ENCODE measurements around the gene CTNNBIP1. TPM values are rescaled to one million over a fixed set of nuclear protein-coding genes. Genes with fewer than 3 reads are reported as not detected.

CTNNBIP1 gene
- polyA plus RNA-seq, 1 donor from 2014 or later: 69.3 TPM

DNA sequence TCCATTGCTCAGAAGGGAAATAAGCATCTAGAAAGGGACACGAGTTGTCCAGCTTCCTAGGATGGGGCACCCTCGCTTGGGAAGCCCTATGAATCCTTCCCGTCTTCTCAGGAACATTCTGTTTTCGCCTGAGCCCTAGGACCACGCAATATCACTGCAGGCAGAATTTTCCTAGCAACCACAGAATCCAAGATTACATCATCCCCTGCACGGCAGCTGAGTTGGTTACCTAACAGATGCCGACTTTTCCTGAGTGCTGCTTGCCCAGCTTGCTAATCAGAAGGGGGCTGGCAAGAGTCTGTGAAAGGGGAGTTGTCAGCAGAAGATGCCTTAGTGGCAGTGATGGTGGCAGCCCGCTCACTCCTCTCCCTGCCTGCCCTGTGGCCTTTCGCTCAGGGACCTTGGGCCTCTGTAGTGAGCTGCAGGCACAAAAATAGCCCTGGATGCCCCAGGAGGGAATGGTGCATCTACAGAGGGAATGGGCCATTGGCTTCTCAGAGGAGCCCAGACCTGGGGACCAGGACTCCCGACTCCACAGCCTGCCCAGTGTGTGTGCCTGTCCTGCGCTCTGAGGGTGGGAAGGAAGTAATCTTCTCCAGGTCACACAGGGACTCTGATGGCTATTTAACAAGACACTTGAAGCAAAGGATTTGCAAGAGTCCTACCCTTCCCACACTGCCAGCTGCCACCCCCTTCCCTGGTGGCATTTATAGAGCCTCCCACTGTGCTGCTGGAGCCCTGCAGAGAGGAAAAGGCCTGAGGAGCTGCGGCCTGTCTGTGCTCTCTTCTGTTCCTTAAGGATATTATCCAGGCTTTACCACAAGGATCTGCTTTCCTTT lies 57.4 kb downstream of the CTNNBIP1 start:
- Histone ChIP-seq H4K20me1 (ENCODE audit: insufficient read depth) (no peaks in the 10 kb centered on the region), H3F3A (ENCODE audit: insufficient read depth, low read length, poor library complexity, severe bottlenecking) (no peaks in the 10 kb centered on the region), H3K9ac (ENCODE audit: low read length) (no peak overlapping the region), H3K27me3 (ENCODE audit: insufficient read depth, low read depth, low read length) (no peaks in the 10 kb centered on the region), H3K4me3 (ENCODE audit: low read length) (no peak overlapping the region), H3K9me3 (ENCODE audit: low read length) (no peaks in the 10 kb centered on the region), H3K4me2 (ENCODE audit: low read length) (no peak overlapping the region), H3K36me3 (ENCODE audit: insufficient read depth, low read length) (no peaks in the 10 kb centered on the region), H3K79me2 (replicated peaks; ENCODE audit: insufficient read depth, low read length) (no peaks in the 10 kb centered on the region), H3K9me2 (ENCODE audit: insufficient read depth, low read length) (no peaks in the 10 kb centered on the region), H2AFZ (ENCODE audit: low read depth, low read length) (no peak overlapping the region), H3K27ac (ENCODE audit: low read length) (no peak overlapping the region)
- TF ChIP-seq EZH2 (IDR thresholded peaks at IDR 0.05; ENCODE audit: borderline replicate concordance, insufficient read depth, low read length, poor library complexity, severe bottlenecking): no peak

DNA sequence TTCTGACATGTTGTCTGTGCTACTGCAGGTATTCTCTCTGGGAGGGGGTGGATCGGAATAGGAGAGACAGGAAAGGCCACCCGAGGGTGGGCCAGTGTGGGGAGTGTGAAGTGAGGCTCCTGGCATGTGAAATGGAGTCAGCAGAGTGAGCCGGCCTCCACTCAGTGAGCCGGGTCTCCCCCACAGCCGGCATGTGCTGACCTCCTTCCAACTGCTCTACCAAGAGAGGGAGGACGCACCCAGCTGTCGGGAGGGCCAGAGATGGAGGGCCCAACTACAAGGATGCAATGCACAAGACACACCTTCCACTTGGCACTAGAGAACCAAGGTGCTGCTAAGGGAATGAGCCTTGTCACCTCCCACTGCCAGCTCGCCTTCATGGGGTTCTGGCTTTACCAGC lies 58.1 kb downstream of the CTNNBIP1 start:
- Histone ChIP-seq H3K9me3 (ENCODE audit: low read length) (no peaks in the 10 kb centered on the region), H3K79me2 (replicated peaks; ENCODE audit: insufficient read depth, low read length) (no peaks in the 10 kb centered on the region), H3K27me3 (ENCODE audit: insufficient read depth, low read depth, low read length) (no peaks in the 10 kb centered on the region), H3K9ac (ENCODE audit: low read length) (no peak overlapping the region), H3K27ac (ENCODE audit: low read length) (no peak overlapping the region), H3F3A (ENCODE audit: insufficient read depth, low read length, poor library complexity, severe bottlenecking) (no peaks in the 10 kb centered on the region), H3K4me2 (ENCODE audit: low read length) (no peak overlapping the region), H3K9me2 (ENCODE audit: insufficient read depth, low read length) (no peaks in the 10 kb centered on the region), H2AFZ (ENCODE audit: low read depth, low read length) (no peak overlapping the region), H3K4me3 (ENCODE audit: low read length) (no peak overlapping the region), H3K36me3 (ENCODE audit: insufficient read depth, low read length) (no peaks in the 10 kb centered on the region), H4K20me1 (ENCODE audit: insufficient read depth) (no peaks in the 10 kb centered on the region)
- TF ChIP-seq TAF1 (IDR thresholded peaks at IDR 0.05; ENCODE audit: low read depth) (no peak), EP300 (conservative IDR thresholded peaks at IDR 0.05; ENCODE audit: poor library complexity, severe bottlenecking) (no peak)

DNA sequence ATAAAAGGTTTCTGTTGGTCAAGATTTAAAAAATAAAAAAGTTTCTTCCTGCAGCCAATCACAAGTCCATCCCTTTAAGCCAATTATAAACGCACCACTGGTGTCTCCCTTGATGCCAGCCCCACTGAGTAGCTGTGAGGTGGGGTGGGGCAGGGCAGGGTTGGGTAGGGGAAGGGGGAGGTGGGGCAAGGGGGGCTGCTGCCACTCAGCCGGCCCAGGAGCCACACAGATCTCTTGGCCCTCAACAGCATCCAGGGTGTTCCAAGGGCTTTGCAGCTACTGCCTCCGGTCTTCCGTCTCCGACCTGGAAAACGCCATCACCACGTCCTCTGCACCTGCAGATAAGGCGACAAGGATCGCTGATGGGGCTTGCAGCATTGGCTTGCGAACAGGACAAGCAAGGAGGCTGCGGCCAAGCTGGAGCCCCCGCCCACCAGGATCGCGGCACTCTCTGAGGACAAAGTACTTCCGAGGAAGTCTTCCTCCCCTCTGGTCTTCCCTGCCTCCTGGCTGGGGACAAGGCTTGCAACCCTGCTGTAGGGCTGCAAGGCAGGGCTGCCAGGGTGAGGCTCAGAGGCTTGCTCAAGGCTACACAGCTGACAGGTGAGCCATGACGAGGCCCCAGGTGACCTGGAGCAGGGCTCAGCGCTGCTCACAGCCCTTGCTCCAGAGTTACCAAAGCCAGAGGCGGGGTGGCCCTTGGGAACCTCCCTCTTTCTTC lies 59.5 kb downstream of the CTNNBIP1 start:
- Histone ChIP-seq H4K20me1 (ENCODE audit: insufficient read depth) (no peaks in the 10 kb centered on the region), H3K9me3 (ENCODE audit: low read length) (no peaks in the 10 kb centered on the region), H3K27ac (ENCODE audit: low read length) (no peak overlapping the region), H3F3A (ENCODE audit: insufficient read depth, low read length, poor library complexity, severe bottlenecking) (no peaks in the 10 kb centered on the region), H3K9ac (ENCODE audit: low read length) (no peak overlapping the region), H3K9me2 (ENCODE audit: insufficient read depth, low read length) (no peaks in the 10 kb centered on the region), H2AFZ (ENCODE audit: low read depth, low read length) (no peak overlapping the region), H3K27me3 (ENCODE audit: insufficient read depth, low read depth, low read length) (no peaks in the 10 kb centered on the region), H3K4me3 (ENCODE audit: low read length) (no peak overlapping the region), H3K4me2 (ENCODE audit: low read length) (no peak overlapping the region), H3K79me2 (replicated peaks; ENCODE audit: insufficient read depth, low read length) (no peaks in the 10 kb centered on the region), H3K36me3 (ENCODE audit: insufficient read depth, low read length) (no peaks in the 10 kb centered on the region)
- TF ChIP-seq POLR2AphosphoS5 (IDR thresholded peaks at IDR 0.05) (no peak), EZH2 (IDR thresholded peaks at IDR 0.05; ENCODE audit: borderline replicate concordance, insufficient read depth, low read length, poor library complexity, severe bottlenecking) (no peak)
- TF ChIP-seq, protein P1, sequence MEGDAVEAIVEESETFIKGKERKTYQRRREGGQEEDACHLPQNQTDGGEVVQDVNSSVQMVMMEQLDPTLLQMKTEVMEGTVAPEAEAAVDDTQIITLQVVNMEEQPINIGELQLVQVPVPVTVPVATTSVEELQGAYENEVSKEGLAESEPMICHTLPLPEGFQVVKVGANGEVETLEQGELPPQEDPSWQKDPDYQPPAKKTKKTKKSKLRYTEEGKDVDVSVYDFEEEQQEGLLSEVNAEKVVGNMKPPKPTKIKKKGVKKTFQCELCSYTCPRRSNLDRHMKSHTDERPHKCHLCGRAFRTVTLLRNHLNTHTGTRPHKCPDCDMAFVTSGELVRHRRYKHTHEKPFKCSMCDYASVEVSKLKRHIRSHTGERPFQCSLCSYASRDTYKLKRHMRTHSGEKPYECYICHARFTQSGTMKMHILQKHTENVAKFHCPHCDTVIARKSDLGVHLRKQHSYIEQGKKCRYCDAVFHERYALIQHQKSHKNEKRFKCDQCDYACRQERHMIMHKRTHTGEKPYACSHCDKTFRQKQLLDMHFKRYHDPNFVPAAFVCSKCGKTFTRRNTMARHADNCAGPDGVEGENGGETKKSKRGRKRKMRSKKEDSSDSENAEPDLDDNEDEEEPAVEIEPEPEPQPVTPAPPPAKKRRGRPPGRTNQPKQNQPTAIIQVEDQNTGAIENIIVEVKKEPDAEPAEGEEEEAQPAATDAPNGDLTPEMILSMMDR (IDR thresholded peaks at IDR 0.05; ENCODE audit: poor library complexity, severe bottlenecking): no peak
- TF ChIP-seq, protein P2, sequence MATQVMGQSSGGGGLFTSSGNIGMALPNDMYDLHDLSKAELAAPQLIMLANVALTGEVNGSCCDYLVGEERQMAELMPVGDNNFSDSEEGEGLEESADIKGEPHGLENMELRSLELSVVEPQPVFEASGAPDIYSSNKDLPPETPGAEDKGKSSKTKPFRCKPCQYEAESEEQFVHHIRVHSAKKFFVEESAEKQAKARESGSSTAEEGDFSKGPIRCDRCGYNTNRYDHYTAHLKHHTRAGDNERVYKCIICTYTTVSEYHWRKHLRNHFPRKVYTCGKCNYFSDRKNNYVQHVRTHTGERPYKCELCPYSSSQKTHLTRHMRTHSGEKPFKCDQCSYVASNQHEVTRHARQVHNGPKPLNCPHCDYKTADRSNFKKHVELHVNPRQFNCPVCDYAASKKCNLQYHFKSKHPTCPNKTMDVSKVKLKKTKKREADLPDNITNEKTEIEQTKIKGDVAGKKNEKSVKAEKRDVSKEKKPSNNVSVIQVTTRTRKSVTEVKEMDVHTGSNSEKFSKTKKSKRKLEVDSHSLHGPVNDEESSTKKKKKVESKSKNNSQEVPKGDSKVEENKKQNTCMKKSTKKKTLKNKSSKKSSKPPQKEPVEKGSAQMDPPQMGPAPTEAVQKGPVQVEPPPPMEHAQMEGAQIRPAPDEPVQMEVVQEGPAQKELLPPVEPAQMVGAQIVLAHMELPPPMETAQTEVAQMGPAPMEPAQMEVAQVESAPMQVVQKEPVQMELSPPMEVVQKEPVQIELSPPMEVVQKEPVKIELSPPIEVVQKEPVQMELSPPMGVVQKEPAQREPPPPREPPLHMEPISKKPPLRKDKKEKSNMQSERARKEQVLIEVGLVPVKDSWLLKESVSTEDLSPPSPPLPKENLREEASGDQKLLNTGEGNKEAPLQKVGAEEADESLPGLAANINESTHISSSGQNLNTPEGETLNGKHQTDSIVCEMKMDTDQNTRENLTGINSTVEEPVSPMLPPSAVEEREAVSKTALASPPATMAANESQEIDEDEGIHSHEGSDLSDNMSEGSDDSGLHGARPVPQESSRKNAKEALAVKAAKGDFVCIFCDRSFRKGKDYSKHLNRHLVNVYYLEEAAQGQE (IDR thresholded peaks at IDR 0.05; ENCODE audit: borderline replicate concordance): no peak
